Measurements from ENCODE around the gene ATP8B3.
"Not testable (repeated sequence)": the region's sequence is repeated elsewhere in the genome, so short reads cannot be mapped to it uniquely, and the experiment has no call there.

Gene ATP8B3

DNA sequence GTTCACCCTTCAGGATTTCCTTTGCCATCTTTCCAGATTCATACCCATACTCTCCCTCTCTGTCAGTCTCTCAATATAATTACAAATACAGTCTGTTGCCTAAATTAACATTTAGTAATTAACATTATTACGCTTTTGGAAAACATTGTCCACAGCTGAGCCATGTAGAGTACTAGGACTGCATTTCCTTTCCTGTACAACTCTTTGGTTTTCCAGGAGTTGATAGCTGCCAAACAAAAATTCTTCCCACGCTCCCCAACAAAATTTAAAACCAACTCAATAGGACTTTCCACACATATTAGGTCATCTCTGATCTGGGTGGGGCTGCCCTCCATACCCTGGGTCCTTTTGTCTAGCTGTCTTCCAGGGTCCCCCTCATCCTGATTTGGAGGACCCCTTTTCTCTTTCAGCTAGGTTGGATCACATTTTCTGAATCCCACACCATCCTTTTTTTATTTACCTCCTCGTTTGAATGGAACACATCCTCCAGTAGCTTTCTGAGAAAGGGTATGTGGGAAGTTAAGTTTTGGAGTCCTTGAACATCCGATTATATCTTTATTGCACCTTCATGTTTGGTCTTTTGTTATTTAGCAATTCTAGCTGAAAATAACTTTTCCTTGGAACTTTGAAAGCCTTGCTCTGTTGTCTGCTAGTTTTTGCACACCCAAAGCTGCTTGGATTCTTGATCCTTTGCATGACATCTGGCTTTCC is 41.1 kb downstream of the ATP8B3 start:
- DNase-seq (ENCODE audit: low read depth in 2 of 2): no peak

DNA sequence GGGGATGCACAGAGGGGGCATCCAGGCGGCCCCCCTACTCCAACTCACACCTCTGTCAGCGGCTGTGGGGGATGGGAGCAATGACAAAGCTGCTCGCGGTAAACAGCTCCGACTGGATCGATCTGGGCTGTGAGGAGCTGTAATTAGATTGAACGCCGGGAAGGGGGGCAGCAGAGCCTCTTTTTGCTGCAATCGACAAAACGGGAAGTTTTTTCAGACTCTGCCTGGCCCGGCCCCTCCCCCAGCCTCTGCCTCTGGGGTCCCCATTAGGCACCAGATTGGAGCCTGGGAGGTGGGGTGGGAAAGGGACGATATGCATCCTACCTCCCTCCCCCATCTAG is 42.5 kb downstream of the ATP8B3 start:
- no peak for DNase-seq (ENCODE audit: low read depth in 2 of 2)

DNA sequence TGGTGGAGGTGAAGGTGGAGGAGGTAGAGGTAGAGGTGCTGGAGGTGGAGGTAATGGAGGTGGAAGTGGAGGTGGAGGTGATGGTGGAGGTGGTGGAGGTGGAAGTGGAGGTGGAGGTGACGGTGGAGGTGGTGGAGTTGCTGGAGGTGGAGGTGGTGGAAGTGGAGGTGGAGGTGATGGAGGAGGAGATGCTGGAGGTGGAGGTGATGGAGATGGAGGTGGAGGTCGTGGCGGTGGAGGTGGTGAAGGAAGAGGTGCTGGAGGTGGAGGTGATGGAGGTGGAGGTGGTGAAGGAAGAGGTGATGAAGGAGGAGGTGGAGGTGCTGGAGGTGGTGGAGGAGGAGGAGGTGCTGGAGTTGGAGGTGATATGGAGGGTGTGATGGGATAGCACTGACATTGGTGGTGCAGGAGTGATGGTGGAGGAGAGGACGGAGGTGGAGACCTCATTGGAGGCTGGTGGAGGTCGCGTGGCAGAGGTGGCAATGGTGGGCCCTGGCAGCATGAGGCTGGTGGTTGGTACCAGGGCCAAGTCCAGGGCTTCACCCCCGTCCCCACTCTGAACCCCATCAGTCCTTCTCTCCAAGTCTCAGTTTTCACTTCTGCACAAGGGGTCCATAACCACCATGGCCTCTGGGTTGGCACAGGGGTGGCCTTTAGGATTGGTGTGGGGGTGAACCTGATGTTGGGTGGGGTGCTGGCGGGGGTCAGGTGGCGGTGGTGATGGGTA is 43.0 kb downstream of the ATP8B3 start:
- no peak for DNase-seq (ENCODE audit: low read depth in 2 of 2)

DNA sequence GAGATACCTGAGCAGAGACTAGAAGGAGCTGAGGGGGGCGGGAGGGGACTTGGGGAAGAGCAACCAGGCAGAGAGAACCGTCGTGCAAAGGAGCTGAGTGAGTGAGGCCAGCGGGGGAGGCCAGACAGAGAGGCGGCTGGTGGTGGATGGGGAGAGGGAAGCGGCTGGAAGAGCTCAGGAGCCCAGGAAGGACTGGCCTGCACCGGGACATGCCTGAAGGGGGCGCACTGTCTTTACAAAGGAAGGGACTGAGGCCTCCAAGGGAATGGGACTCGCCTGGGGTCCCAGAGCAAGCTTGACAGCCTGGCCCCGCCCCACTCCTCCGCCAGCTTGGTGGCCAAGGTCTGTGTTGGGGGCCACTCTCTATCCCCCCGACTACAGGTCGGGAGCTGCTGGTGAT is 43.8 kb downstream of the ATP8B3 start:
- no peak for DNase-seq (ENCODE audit: low read depth in 2 of 2)

DNA sequence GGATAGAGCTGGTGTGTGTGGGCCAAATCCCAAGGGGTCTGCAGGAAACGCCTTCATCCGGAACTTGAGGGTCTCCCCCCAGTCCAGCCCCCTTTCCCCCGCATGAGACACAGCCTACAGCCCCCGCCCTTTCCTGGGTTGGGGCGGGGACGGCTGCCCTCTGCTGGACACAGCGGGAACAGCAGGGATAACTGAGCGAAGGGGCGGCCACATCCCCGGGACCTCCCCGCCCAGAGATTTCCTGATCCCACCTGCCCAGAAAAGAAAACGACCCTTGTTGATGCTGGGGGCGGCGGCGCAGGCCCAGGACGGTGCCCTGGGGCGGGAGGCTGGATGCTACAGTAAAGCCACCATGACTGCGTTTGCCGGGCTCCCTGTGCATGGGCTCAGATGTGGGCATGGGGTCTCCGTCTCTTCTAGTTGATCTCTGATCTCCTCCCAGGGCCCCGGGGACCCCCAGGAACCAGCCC is 44.6 kb downstream of the ATP8B3 start:
- peak in 1 of 2 donors; percentile 46 for DNase-seq (ENCODE audit: low read depth in 2 of 2)

DNA sequence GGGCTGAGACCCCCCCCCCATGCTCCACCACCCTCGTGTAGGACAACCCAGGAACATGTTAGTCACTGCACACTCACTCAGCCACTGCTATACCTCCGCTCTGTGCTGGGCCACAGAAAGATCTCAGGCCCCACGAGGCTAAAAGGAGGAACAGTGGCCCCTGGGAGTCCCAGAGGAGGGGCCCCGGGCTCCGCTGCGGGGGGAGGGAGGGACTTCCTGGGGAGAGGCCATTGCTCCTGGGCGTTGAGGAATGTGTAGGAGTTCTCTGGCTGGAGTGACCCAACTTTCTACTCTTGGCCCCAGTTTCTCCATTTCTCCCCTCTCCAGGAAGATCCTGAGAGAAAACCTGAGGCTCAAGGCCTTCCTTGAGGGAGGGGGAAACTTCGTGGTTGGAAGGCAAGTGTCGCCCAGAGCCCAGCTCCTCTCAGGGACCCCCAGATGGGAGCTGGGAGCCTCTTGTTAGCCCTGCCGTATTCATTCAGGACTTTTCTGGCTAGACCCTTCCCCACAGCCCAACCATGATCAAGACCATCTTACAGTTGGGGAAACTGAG is 45.2 kb downstream of the ATP8B3 start:
- DNase-seq (ENCODE audit: low read depth in 2 of 2): no peak

DNA sequence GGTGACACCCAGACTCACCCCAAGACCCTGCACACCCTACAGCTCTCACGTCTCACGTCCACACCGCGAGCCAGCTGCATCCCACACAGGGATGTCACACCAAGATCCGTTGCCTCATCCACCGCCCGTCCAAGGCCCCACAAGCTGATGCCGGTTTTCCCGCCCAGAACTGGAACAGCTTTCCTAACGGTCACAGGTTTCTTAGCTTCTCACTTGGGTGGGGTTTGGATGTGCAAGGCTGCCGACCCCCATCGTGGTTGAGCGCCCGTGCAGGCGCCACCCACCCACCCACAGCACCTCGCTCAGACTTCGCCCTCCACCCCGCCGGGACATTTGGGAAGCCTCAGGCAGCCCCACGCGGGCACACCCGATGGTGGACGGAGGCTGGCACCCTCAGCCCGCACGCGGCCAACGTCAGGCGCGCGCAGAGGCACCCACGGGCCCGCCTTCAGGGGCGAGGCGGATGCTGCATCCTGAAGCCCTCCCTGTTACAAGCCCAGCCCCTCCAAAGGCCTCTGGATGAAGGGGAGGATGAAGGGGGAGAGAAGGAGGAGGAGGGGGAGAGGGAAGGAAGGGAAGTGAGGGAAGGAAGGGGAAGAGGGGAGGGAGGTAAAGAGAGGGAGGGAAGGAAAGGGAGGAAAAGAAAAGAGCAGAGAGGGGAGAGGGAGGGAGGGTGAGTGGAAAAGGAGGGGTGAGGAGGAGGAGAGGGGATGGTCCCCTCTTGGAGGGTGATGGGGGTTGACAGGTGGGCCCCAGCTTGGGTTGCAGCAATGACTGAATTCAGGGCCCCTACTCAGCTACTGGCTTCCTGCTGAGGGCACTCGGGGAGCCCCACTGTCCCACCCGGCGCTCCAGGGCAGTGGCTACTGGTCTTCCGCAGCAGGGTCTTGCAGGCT is 45.9 kb downstream of the ATP8B3 start:
- DNase-seq (ENCODE audit: low read depth in 2 of 2): no peak

DNA sequence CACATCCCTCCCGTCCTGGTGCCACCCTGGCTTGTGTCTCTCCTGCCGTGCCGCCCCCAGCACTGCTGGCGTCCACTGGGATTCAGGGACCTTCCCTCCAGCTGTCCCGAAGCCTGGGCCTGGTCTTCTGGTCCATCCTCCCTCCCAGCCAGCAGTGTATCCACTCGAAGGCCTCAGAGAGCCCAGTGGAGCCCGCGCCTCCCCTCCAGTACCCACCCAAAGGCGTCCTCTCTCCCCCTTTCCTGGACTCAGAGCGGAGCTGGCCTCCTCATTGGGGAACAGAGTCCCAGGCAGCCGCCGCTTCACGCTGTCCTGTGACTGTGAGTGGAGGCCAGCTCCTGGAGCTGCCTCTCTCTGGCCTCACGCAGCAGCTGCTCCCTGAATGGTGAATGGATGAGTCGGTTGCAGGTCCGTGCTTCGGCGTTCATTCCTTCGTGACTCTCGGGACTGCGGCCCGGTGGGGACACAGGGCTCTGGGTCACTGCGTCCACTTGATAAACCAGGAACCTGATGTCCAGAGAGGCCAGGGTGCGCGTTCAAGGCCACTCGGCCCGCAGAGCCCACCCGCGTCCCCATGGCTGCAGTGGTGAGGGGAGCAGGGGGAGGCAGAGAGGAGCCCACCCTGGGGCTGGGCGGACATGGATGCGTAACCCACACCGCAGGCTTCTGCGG is 46.7 kb downstream of the ATP8B3 start:
- DNase-seq (ENCODE audit: low read depth in 2 of 2): no peak

DNA sequence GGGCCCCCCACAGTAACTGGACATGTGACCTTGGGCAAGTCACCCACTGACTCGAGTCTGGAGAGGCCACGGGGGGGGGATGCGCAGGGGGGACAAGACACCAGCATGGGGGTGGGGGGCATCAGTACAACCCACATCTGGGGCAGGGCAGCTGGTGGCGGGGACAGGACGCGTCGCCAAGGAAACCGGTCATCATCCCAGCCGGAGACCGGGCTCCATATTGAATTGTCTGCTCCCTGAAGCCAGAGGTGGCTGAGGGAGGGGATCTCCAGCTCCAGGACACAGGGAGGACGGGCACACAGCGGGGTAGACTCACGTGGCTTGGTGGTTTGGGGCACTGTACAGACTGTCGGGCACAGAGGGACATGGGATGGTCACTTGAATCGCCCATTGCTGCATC is 47.3 kb downstream of the ATP8B3 start:
- no peak for DNase-seq (ENCODE audit: low read depth in 2 of 2)

DNA sequence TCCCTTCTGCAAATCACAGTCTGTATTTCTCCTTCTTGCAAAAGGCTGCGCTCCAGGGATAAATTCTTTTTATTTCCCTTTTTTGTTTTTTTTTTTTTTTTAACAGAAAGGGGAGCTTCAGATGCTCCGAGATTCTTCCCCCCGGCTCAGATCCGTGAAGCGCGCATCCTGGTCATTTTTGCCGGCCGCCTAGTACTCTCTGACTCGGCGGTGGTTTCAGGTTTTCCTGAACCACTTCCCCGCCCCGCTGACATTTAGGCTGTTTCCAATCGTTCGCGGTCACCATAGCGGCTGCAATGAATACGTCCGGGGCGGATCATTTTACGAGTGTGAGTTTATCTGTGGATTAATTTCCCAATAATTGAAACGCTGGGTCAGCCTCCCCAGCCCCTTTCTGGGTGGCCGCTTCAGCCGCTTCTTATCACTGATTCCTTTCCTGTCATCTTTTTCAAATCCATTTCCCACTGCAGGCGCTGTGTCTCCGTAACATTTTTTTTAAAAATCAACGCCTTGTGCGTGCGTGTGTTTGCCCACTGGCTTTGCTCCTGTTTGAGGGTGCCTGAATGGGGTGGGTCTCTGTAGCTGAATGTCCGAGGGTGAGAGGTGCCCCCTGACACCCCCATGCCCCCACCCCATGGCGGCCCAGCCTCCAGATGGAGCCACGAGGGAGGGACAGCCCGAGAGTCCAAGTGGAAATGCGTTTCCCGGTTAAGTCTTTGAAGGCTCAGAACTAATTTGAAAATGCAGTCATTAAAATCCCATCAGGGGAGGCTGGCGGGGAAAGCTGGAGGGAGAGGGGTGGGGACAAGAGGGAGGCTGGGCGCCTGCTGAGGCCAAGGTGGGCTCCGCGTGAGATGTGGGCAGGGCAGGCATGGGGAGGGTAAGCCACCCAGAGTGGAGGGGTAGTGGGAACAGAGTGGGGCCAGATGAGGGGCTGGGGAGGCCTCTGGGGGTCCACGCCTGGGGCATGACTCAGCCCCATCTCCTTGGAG is 48.1 kb downstream of the ATP8B3 start:
- DNase-seq (ENCODE audit: low read depth in 2 of 2): no peak

DNA sequence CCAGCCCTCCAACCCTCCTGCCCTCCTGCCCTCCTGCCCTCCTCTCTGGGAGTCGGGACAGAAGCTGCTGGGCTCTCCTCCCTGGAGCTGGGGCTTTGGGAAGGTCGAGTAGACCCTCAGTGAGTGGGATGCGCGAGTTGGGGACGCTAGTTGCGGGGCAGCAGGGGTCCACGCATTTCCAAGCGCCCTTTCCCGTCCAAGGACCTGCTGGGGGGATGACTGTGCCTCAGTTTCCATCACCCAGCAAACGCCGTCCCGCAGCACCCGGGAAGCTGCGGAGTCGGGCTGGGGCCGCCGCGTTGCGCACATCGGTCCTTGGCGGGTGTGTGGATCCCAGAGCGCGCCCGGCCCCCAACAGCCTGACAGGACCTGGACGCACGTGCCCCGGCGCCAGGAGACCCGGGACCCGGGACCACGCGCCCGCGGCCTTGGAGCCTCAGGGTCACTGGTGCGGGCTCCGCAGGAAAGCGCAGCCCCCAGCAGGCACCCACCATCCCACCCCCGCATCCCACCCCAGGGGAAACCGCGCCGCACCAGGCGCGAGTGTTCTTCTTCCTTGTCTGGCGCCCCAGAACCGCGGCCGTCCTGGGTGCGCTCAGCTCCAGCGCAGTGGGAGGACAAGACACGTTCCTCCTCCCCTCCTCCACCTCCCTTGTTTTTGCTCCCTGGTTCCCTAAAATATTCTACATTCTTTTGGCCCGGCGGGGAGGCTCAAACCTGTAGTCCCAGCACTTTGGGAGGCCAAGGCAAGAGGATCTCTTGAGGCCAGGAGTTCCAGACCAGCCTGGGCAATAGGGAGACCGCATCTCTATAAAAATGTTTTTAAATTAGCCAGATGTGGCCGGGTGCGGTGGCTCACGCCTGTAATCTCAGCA is 49.6 kb downstream of the ATP8B3 start:
- no peak for DNase-seq (ENCODE audit: low read depth in 2 of 2)

DNA sequence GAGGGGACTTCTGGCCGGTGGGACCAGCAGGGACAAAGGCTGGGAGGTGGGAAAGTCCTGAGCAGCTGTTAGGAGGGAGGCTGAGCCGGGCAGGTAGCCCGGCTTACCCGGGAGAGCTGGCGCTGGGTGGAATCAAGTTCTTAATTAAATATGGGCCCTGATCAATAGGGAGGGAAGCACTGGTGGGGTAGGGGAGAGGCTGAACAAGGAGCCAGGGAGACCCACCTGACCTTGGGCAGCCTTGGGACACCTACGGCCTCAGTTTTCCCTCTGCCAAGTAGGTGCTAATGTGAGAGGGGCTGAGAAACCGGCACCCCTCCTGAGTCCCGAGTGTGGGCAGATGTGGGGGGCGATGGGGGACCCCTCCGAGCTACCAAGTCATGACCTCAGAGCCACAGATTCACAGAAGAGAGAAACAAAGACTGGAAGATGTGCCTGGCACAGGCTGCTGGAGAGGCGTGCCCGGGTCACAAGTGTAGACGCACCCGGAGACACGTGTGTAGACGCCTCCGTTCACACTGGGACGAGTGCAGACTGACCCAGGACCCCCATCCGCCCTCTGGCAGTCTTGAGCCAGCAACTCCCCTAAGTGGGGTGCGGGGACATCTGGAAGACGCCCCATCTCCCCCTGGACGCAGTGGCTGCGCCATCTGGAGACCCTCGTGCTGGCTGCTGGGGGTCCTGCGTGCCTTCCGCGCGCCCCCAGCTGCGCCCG is 50.4 kb downstream of the ATP8B3 start:
- no peak for DNase-seq (ENCODE audit: low read depth in 2 of 2)

DNA sequence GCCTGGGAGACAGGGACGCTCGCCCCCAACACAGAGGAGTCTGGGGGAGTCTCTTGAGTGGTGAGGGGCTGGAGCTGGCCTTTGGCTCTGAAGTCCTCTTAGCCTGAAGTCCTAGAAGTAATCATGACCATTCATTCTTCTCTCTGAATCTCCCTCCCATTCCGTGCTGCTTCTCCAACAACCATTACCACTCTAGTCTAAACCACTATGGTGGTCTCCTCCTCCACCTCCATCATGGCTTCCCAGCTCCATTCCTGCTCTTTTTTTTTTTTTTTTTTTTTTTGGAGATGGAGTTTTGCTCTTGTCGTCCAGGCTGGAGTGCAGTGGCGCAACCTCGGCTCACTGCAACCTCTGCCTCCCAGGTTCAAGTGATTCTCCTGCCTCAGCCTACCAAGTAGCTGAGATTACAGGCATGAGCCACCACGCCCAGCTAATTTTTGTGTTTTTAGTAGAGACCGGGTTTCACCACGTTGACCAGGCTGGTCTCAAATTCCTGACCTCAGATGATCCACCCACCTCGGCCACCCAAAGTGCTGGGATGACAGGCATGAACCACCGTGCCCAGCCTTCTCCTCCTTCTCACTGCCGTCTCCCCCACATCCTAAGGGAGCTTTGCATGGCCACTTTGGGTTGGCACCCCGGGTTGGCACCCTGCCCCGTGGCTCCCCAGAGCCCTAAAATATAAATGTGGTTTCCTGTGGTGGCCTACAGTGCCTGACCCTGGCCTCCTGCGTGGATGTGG is 51.1 kb downstream of the ATP8B3 start:
- not testable (repeated sequence) for DNase-seq (ENCODE audit: low read depth in 2 of 2)

DNA sequence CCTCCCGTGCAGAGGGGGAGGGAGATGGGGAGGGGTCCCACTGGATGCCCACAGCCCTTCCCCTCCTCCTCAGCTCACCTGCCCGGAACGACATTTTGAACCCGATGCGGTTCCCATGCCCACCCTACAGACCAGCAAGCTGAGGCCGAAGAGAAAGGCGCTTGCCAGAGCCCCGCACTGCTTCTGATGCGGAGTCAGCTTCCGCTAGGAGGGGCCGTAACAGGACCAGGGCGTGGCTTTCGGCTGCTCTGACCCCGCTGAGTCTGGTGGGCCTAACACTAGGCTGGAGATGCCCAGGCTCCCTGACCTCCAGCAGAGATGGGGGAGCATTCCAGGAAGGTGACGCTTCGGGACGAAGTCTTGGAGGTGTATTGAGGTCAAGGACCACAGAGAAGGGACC is 52.1 kb downstream of the ATP8B3 start:
- no peak for DNase-seq (ENCODE audit: low read depth in 2 of 2)

DNA sequence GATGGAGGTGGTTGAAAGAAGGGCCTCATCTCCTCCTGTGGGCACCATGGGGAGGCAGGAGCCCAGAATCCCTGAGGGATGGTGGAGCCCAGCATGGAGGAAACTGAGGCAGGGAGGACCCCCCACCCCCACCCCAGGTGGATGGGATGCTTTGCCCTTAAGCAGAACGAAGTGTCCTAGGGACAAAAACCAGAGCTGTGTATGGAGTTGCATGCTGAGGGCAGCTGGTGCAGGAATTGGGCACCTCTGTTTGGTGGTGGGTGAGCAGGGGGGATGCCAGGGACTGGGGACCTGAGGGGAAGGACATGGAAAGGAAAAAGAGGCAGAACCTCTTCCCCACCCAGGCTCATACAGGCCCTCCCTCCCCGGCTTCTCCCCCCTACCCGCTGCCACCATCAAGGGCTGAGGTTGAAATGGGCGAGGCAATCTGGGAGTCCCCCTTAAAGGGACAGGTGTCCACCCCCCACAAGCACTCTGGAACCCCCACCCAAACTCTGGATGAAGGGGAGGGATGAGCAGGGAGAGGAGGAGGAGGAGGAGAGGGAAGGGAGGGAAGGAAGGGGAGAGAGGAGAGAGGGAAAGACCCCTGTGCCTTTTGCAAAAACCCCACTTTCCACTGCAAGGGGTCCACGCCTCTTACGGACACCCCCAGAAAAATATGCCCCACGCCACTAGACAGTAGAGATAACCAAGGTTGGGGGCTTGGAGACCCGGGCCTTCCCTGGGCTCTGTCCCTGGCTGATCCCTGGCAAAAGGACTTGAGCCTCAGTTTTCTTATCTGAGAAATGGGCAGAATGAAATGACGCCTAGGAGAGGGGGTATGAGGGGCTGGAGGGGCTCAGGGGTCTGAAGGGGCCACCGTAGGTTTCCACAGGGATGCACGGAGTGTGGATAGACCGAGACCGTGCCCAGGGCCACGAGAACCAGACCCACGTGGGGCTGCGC is 52.8 kb downstream of the ATP8B3 start:
- no peak for DNase-seq (ENCODE audit: low read depth in 2 of 2)

DNA sequence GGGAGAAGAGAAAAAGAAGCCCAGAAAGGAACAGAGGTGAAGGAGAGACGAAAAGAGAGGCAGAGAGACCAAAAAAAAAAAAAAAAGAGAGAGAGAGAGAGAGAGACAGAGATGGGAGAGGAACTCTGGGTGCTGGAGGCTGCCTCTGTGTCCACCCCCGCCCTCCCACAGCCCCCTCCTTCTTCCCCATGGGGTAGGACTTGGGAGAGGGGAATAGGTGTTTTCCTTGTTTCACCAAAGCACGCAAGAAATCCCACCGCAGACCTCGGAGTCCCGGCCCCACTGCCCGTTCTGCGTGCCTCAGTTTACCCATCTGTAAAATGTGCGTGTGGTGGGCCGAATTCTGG is 53.9 kb downstream of the ATP8B3 start:
- DNase-seq (ENCODE audit: low read depth in 2 of 2): no peak
